CD4-positive, alpha-beta T cell treated with Interleukin-12 subunit alpha and Interleukin-12 subunit beta, for 1 hour (primary cell): ENCODE measurements around the gene PTPRN2.

Experiments
- DNase-seq: peaks from one replicate; pipeline ENCODE4 v3.0.0-alpha.2; 2020

PTPRN2 gene

DNA sequence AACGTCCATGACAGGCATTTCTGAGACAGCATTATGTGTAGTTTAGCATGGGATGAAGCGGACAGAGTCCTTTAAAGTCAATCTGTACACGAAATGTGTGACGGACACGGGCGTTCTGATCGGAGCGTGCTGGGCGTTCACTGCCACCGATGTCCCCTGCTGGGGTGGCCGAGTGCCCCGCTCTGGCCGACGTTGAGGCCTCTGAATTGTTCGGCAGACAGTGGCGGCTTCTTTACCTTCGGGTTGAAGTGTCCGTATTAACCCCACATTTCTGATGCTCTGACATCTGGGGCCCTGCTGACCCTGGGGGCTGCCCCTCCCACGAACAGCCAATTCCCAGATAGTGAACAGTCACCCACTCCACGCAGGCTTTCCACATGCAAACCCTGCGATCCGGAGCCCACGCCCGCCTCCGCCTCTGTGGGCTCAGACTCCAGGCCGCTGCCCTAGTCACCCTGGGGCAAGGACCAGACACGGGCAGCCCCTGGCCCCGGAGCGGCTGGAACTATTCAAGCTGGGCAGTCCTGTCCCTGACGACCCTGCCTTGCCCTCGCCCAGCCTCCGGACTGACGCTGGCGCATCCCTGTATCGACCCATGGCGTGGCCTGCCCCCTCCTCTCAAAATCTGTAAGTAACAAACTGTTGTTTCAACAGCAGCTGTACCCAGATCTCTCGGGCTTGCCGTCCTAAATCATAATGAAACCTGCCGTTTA, 445.7 kb downstream of the PTPRN2 start:
- DNase-seq: no peak

- DNase-seq: no peak
These were observed 446.4 kb downstream of the PTPRN2 start for GRCh38 chr7:158141221-158141582.

GRCh38 chr7:158140538-158141220, 446.9 kb downstream of the PTPRN2 start:
- DNase-seq: no peak

- DNase-seq: no peak
These were observed 448.1 kb downstream of the PTPRN2 start for GRCh38 chr7:158139499-158139898.

GRCh38 chr7:158138329-158138597, 449.4 kb downstream of the PTPRN2 start:
- no peak for DNase-seq

GRCh38 chr7:158137516-158138328, 449.9 kb downstream of the PTPRN2 start:
- no peak for DNase-seq

DNA sequence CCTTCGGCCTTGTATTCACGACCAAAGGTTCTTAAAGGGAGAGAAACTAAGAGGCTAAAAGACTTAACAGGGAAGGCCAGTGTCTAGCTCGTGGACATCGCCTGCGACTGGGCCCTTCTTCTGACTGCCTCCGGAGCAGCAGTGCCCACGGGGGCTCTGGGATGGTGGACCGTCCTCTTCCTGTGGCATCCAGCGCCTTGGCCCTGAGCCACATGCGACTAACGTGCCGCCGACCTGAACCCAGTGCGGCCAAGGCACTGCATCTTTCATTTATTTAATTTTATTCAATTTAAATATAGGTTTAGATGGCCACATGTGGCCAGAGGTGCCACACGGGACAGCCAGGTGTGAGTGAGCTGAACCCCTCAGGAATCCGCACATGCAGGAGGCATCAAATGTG, 451.7 kb downstream of the PTPRN2 start:
- DNase-seq: no peak

DNA sequence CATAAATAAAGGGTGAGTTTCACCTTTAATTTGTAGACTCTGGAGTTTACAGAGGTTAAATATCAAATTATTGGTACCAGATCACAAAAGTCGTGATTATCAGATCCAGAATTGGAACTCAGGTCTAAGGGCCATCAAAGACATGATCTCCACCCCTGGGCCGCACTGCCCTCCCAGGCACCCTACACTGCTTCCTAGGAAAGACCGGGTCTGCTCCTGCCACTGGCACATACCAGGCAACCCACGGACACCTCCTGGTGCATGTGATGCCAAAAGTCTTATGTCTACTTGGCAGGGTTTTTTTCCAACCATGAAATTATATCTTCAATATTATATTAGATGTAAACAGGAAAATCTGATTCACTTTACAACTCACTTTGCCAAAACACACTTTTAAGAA, 452.8 kb downstream of the PTPRN2 start:
- DNase-seq: no peak

DNA sequence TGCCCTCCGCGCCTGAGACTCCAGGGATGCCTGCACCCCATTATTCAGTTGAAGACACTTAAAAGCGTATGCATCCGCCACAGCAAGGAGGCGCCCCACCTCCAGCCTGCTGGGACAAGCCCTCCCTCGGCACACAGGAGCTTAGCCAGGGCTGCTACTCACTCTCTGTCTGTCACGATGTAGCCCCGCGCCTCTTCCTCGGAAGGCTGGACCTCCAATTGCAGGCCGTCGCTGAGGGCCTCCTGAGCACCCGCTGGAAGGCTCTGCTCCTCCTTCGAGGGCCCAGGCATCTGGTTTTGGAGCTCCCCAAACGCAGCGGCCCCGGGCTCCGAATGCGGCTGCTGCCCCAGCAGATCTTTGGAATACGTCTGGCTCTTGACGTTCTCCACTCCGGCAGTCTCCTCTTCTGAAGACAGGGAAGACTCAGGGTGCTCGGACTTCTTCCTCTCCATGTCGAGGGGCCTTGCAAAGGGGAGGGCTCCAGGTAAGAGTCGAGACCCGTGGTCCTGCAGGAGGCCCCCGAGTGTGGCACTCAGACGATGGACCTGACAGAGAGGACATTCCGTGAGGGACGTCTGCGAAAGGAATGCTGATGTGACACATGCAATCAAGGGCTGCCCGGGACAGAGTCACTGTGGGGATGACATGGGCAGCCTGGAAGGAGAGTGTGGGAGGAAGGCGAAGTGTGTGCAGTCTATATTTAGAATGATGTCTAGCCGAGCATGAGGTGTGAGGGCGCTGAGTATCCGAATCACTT, 453.9 kb downstream of the PTPRN2 start:
- no peak for DNase-seq

DNA sequence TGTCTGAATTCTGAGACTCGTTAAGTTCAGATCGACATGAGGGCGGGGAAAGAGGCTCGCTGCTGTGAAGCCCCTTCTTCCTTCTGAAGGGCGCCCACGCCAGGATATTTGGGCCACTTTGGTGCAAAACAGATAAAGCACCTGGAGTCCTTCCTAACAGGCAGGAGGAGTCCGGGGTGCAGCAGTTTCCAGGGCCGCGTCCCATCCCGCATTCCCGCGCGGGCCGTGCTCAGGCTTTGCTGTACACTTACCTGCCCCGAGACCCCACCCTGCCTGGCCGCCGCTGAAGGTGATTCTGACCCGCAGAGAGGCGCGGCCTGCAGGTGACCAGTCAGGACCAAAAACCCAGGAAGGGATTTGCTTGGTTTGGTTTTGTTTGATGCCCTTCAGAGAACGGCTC, 454.6 kb downstream of the PTPRN2 start:
- no peak for DNase-seq

- no peak for DNase-seq
These were observed 457.6 kb downstream of the PTPRN2 start for GRCh38 chr7:158130023-158130409.

DNA sequence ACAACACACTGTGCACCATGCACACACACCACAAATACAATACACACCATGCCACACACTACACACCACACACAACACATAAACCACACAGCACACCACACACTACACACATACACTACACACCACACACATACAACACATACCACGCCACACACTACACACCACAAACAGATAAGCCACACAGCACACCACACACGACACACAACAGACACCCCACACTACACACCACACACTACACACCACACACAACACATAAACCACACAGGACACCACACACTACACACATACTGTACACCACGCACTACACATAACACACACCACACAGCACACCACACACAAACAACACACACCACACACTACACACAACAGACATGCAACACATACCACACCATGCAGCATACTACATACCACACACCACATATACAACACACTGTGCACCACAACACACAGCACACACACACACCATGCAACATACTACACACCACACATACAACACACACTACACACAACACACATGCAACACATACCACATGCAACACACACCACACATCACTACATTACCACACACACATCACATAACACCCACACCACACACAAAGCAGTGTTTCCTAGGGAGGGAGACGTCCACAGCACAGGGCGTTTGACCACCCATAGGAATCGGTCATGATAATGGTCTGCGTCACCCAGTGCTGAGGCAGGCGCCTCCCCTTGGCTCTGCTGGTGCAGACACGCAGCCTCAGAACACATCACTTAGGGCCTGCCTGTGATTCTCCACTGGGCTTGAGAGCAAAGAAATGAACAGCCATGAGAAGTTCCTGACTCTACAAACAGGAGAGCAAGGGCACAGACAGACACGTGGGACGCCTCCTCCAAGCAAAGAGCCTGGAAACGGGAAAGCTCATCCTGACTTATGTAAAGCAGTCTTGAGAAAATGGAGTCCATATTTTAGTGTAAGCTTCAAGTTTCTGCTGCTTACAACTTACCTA, 458.3 kb downstream of the PTPRN2 start:
- DNase-seq: no peak

DNA sequence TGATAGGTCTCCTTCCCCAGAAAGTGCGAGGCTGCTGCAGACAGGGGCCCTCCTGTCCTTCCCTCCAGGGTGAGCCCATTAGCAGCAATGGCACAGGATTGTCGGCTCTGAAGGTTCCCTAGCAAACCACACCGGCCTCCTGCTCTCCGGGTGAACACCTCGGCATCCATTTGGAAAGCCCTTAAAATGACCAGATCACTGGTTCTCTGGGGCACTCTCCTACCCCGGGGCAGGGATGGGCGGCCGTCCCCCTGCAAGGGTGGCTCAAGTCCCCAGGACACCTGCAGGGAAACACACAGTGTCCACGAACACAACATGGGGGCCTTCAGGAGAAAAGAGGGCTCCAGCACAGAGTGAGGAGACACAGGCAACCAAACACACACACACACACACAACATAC, 459.1 kb downstream of the PTPRN2 start:
- no peak for DNase-seq

DNA sequence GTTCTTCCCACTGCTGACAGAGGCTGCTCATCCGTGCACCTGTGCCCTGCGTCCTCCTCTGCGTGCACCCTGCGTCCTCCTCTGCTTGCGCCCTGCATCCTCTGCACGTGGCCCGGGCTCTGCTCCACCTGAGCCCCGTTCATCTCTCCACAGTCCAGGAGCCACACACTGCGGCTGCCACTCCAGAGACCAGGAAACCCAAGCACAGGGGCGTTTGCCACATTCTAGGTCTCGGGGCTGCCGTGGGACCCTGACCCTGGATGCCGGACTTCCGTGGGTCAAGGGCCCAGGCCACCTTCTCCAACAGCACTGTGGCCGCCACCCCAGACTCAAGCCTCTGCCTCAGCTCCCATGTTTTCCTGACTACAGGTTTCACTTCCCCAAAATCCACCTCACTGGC, 460.4 kb downstream of the PTPRN2 start:
- no peak for DNase-seq

- no peak for DNase-seq
These were observed 461.0 kb downstream of the PTPRN2 start for GRCh38 chr7:158126661-158127060.

- no peak for DNase-seq
These were observed 461.9 kb downstream of the PTPRN2 start for GRCh38 chr7:158125721-158126120.

- DNase-seq: no peak
These were observed 462.5 kb downstream of the PTPRN2 start for GRCh38 chr7:158125091-158125490.

GRCh38 chr7:158124671-158125079, 462.9 kb downstream of the PTPRN2 start:
- no peak for DNase-seq

DNA sequence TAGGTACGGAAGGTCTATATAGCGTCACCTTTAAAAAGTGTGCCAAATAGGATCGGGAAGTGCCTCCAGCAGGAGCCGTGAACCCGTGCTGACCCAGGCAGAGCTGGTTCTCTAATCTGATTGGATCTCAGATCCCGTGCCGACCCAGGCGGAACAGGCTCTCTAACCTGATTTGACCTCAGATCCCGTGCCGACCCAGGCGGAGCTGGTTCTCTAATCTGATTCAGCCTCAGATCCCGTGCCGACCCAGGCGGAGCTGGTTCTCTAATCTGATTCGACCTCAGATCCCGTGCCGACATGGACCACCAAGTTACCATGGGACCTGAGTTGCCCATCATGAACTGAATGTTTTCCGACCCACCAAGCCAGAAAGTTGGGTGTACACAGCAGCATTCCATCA, 463.9 kb downstream of the PTPRN2 start:
- DNase-seq: no peak

GRCh38 chr7:158123214-158123613, 464.4 kb downstream of the PTPRN2 start:
- DNase-seq: no peak

- DNase-seq: no peak
These were observed 466.1 kb downstream of the PTPRN2 start for GRCh38 chr7:158121441-158122045.

DNA sequence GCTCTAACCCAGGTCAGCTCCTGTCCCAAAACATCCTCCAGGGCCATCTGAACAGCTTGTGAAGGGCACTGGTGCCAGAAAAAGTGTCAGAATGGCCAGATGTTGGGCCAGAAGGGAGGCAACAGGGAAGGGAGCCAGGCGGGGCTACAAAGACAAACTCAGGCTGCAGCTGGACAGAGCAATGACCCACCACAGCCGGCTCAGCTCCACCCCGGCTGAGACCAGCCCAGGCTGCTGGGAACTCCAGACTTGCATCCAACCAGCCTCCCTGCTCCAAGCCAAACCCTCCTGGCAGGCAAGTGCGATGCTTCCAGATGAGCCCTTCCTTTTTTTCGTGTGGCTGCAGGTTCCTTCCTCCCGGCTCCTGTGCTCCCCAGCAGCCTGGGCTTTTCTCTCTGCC, 466.9 kb downstream of the PTPRN2 start:
- DNase-seq: no peak
